Stimulated activated CD4-positive, alpha-beta T cell treated with anti-CD3 and anti-CD28 coated beads, Interleukin-1b, Interleukin-23, amount 100 ng/mL, for 1 hour (primary cell): ENCODE data around the gene CCDC169.
"Not testable (repeated sequence)": the region's sequence is repeated elsewhere in the genome, so short reads cannot be mapped to it uniquely, and the experiment has no call there.

Experiments
- DNase-seq, 2 donors: peaks; one replicate each; pipeline ENCODE4 v3.0.0-alpha.2; 2020; ENCODE audit warnings: low read depth in 2 of 2

The CCDC169 gene

DNA sequence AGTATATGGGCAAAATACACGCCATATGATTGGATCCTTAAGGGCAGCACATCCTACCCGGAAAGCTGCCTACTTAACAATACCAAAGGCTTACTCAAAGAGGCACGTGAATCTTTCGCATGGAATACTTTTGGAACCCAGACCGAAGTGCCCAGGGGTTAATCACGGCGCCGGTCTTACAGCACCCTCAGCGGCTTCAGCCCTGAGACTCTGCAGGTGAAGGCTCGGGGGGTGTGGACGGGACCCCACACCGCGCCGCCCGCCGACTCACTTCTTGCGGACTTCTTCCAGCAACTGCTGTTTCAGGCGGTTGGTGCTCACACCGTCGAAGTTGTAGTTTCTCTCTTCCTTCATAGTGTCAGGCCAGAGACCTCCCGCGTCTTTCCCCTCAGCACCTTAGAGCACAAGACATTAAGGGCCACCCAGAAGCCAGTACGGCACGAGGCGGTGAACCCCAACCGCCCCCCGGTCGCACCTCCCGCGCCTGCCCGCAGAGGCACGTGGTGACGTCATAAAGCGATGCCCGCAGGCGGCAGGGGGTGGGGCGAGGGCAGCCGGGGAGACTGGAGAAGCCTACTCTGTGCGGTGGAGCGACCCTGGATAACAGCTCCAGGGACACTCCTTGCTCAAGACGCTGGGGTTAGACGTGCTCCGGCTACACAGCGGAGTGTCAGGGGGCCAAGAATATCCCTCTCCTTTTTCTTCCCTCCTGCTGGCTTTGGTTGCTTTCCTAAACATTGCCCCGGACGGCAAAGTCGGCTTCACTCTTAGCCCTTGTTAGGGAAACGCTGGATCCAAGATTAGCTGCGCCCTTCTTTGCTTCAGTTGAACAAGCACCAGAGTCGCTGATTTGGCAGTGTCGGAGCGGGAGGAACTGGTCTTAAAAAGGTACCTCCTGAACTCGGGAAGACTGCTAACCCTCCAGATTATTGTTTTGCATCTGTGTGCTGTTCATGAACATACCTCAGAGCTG lies at the start of gene CCDC169:
Gene CCDC169 (minus strand): TSS at position 449 of the 973 bp plus-strand sequence. CDS start 95 bp downstream, at position 354.
- peak in 1 of 2 donors; percentile 23 for DNase-seq

DNA sequence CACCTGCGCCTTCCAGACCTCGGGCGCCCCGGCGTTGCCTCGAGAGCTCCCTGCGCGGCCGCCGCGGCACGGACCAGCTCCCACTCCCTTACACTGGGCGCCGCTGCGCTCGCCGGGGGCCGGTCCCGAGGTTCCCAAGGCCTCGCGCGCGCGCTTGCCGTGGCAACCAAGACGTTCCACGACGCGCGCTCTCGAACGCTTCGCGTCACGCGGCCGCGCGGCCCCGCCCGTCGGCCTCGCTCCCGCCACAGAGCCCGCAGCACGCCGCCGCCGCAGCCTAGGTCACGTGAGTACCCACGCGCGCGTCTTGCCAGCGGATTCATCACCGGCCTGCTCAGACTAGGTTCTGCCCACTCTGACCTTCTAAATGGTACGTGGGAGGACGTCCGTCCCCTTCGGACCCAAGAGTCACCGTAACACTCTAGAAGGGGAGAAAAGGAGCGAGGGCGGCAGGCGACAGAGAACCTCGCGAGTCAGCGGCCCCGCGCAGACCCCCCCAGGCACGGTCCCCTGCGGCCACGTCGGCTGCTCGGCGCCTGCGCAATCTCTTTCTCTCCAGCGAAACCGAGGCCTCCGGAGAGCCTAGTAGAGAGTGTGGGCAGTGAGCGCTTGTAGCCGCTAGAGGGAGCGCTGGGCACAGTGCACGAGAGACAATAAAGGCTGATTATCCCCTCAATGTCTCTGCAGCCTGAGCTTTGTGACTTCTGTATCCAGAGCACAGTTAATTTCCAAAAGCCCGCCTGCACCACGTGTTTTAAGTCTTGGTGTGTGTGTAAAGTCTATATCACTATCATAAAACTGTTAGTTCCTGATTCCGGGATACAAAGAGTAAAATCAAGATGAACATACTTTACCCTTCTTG lies 48.8 kb upstream of the CCDC169 start, which contains the start of gene SPART:
Gene SPART (minus strand): TSS at position 173 of the 862 bp plus-strand sequence. CDS start 10,564 bp downstream, outside the sequence.
- DNase-seq, result peak; percentile 73 to 74

DNA sequence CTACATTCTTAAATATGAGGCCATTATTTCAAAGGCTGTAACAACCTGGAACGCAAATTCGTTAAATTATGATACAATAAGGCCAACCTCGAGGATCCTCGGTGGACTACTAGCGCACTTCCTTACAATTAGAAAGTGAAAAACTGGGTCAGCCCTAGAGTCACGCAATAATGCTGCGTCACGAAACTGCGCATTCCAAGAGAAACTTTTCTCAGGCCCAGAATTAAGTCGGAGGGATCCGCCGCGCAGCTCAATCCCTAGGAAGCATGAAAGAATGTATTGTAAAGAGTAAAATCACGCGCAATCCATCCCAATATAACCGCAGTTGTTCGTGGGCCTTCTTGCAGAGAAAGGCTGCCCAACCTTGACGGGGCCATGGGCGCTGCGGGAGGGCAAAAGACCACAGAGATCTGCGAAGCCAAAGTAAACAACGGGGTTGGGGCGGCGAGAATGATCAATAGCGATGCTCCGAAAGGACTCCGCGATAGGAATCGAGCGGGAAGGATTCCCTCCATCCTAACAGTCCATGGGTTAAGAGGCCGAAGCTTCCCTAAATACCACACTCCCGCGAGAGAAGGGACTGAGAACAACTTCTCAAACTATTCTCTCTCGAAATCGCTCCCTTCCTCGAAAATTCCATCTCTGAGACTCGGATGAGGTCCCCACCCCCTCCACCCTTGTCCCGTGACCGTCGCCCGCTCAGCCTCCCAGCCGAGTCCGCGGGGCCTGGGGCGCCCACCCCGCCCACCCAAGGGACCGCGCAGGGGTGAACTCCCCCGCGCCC lies 48.0 kb upstream of the CCDC169 start:
- DNase-seq, result peak in 1 of 2 donors; percentile 8

DNA sequence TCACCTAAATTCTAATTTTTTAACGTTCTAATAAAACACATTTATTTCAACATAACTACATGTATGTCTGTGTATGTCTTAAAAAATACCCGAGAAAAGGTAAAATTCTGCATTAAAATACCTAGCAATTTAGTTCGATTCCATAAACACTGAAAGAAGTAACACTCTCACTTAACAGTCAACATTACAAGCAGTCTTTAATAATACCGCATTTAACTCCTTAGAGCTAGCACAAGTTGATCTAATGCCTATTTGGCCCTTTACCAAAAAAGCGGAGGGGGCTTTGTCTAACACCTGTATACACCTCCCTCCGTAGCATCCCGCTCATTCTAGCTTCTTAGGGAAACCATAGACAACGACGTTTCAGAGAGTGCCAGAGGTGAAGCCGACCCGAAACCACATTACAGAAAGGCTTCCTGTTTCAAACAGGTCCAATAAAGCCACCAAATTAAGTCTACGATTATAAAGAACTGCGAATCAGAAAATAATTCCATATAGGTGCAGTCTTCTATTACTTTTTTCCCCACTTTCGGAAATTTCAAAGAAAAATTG lies 47.3 kb upstream of the CCDC169 start:
- no peak for DNase-seq

DNA sequence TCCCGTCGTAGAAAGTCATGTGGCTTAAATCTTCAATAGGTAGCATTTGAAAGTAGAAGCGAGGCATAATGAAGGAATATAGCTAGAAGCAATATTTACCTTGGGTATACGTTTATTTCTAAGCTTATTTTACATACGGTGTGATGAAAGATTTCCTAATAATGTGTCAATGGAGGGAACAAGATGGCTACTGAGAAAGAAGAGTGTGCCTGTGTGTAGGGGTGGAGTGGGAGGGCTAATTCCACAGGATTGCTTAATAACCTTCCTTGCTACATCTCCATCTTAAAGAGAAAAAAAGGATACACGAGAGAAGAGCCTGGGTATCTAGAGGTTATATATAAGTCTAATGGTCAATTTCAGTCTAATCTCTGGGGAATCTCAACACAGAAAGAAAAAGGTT lies 46.6 kb upstream of the CCDC169 start:
- no peak for DNase-seq

DNA sequence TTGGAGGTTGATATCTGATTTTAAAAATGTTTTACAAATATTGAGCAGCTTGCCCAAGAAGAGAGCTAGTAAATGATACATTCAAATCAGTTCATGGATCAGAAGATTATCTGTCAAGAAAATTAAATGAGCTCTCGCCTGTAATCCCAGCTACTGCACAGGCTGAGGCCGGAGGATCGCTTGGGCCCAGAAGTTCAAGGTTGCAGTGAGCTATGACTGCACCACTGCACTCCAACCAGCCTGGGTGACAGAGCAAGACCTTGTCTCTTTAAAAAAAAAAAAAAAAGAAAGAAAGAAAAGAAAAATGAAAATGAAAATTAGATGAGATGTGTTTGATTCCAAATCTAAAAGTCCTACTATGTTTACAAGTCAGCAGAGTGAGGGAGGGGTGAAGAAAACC lies 46.2 kb upstream of the CCDC169 start:
- DNase-seq, result no peak

DNA sequence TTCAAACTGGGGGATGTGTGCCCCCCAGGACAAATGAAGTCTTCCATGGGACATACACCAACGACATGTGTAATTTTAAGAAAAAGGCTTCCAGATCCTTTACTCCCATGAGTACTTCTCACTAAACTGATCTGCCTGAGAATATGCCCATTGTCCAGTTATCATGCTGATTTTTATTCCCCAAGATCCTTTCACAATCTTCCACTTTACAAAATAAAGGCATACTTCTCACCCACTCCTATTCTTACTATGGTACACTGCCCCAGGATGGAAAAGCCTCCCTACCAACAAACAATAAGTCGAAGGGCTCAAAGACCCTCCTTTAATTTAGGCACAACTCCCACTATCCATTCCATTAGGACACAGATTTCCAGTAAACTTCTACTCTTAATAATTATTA lies 45.1 kb upstream of the CCDC169 start:
- DNase-seq, result no peak

DNA sequence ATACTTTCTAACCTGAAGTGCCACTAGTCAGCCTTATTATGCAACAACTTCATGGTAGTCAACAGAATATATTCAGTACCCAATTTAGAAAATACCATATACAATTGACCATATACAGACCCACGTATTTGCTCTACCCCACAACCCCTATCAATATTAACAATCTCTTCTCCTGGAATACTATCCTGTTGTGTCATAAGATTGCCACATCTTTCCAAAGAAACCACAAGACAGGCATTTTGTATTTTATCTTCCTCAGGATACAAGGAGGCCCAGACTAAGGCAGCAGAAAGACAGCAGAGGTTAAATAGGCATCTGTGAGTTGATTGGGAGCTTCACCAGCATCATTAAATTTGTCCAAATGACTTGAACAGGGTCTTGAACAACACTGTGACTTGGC lies 44.1 kb upstream of the CCDC169 start:
- no peak for DNase-seq

DNA sequence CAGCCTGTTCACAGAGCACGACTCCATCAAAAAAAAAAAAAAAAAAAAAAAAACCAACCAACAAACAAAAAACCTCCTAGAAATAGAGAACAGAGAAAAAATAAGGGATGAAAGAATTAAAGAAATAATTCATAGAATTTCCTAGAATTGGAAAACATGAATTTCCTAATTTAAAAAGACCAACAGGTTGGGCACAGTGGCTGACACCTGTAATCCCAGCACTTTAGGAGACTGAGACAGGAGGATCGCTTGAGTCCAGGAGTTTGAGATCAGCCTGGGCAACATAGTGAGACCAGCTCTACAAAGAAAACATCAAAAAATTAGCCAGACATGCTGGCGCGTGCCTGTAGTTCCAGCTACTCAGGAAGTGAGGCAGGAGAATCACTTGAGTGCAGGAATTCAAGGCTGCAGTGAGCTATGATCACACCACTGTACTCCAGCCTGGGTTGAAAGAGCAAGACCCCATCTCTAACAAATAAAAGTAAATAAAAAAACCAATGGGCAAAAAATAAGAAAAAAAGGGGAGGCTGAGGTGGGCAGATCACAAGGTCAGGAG lies 42.1 kb upstream of the CCDC169 start:
- no peak for DNase-seq

DNA sequence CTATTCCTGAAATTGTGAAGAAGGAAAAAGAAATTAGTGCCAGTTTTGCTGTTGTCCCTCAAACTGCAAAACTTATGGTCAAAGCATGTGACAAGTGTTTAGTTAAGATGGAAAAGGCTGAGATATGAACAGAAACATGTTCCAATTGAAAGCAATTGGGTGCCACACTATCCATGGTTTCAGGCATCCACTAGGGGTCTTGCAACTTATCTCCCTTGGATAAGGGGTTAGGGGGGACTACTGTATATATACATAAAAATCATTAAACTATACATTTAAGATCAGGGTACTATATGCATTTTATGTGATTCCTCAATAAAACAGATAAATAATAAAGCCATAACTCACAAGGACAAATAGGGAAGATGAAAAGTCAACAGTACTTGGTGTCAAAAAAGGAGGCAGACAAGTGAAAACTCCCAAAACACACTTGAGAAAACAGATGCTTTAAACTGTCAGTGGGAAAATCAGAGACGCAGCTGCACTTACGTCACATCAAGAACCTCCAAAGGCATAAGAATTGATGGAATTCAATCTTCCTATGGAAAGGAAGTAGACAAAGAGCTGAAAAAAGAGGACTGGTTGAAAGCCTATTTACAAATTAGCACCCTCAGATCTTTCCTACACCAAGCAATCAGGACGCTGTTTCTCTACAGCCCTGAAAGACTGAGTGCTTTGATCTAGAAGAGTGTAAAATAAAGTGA lies 40.5 kb upstream of the CCDC169 start:
- DNase-seq, result no peak

DNA sequence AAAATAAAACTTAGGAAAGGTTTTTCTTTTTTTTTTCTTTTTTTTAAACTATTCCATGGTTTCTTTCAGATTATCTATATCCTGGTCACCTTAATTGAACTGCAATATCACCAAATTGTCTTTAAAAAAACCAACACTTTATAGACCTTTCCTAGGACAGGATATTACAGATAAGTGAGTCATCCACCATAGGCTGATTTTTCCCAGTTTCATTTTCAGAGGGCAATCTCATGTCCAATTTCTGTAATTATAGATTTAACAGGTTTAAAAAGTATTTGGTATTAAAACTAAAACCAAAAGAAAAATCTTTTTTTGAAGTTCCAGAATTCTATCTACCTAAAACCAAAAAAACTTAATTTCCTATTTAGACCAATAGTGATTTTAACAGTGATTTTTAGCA lies 35.4 kb upstream of the CCDC169 start:
- no peak for DNase-seq

DNA sequence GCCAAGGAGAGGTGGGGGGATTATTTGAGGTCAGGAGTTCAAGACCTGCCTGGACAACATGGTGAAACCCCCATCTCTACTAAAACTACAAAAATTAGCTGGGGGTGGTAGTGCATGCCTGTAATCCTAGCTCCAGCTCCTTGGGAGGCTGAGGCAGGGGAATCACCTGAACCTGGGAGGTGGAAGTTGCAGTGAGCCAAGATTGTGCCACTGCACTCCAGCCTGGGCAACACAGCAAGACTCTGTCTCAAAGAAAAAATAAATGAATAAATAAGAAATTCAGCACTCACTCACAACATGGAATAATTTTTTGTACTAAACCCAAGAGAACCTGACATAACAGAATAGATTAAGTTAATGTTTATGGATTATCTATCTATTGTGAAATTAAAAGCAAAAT lies 34.6 kb upstream of the CCDC169 start:
- not testable (repeated sequence) for DNase-seq

DNA sequence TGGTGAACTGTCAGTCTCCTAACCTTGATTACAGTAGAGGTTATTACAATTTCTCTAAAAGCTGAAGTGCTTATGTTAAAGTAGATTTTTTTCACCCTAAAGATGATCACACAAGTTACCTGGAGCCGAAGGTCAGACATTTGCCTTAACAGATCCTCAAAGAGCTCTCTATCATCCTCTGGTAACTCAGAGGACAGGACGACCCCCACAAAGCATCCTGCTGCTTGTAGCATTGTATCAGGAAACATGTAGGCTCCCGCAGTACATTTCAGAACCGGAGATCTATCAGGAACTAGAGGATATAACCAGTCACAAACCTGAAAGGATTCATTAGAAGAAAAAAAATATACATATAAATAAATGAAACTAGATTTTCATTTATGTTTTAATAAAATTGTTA lies 33.7 kb upstream of the CCDC169 start:
- DNase-seq, result no peak

DNA sequence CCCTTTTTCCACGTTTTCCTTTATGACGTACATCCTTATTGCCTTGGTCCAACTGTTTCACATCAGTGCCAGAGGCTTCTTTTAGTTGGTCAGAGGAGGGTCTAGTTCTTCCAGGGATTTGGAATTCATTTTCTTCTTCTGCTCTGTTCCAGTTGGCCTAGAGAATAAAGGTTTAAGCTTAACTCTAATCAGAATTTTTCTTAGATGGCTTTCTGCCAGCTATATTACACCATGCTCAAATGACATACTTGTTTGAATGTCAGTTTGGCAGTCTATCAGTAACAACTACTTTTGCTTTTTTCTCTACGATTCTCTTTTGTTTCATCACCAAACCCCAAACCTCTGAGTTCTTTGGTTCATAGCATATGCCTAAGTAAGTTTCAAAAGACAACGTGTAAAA lies 31.7 kb upstream of the CCDC169 start:
- DNase-seq, result no peak

DNA sequence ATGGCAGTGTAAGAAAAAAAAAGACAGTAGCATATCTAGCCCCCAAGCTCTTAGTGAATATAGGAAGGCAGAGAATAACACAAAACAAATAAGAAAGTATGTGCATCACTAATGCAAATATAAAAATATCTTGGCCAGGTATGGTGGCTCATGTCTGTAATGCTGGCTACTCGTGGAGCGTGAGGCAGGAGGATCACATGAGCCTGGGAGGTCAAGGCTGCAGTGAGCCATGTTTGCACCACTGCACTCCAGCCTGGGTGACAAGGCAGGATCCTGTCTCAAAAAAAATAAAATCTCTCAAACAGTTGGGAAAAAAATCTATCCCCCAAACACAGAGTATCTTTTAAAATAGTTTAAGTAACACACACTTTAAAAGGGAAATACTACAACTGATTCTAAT lies 31.2 kb upstream of the CCDC169 start:
- DNase-seq, result no peak

DNA sequence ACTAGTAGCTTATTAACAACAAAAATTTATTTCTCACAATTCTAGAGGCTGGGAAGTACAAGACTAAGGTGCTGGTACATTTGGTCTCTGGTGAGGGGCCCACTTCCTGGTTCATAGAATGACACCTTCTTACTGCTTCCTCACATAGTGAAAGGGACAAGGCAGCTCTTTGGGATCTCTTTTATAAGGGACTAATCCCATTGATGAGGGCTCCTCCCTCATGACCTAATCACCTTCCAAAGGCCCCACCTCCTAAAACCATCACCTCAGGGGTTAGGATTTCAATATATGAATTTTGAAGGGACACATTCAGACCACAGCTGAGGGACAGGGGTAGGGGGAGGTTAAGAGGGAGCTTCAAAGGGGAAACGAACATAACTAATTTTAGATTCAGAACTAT lies 28.3 kb upstream of the CCDC169 start:
- no peak for DNase-seq

DNA sequence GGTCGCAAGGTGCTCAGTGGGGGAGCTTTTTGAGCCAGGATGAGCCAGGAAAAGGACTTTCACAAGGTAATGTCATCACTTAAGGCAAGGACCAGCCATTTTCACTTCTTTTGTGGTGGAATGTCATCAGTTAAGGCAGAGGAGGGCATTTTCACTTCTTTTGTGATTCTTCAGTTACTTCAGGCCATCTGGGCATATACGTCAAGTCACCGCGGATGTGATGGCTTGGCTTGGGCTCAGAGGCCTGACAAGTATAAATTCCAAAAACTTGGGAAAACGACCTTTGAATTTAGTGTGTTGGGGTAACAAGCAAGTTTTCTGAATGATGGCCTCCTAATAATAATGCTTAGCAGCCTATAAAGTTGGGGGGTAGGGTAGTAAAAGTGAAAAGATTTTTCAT lies 27.3 kb upstream of the CCDC169 start:
- not testable (repeated sequence) for DNase-seq

DNA sequence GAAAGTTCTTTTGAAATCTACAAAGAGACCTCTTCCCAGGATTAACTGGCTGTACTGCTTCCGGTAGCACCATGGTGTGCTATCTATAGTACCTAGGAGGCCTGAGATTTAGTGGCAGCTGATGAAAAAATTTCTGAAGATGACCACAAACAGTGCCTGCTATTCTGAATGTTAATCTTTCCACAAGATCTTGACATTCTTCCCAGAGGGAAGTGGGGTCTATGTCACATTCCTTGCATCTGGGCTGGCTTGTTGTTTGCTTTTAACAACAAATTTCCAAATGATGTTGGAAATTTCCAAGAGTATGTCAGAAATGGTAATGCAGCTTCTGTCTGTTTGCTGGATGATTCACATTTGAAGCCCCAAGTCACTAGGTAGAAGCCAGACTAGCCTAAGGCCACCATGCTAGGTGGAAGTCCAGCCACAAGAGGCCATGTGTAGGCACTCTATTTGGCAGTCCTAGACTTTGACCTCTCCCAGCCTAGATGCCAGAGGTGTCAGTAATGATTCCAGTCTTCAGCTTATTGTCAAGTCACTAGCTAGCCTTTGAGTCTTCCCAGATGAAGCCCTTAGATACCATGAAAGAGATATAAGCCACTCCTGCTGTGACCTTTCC lies 26.4 kb upstream of the CCDC169 start:
- no peak for DNase-seq

DNA sequence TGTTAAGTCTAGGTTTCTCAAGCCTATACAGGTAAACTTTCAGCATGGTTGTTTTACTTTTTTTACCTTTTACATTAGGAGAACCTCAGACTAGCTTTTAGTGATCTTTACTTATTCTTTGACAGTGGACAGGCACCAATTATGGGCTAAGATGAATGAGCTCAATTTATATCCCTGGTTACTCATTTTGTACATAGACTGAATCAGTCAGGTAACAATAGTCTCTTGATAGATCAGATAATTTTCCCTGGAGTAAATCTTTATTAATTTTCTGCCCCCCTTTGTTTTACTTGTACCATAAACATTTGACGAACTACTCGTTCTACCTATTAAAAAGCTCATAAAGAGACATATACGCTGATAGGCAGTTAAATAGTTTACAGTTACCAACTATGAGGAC lies 25.8 kb upstream of the CCDC169 start:
- no peak for DNase-seq

DNA sequence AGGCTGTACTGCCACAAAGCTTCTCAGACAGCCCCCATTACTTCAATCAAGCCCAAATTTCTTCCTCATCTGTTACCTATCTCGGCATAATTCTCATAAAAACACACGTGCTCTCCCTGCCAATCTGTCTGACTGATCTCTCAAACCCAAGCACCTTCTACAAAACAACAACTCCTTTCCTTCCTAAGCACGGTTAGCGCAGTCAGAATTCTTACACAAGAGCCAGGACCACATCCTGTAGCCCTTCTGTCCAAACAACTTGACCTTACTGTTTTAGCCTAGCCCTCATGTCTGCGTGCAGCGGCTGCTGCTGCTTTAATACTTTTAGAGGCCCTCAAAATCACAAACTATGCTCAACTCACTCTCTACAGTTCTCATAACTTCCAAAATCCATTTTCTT lies 22.2 kb upstream of the CCDC169 start:
- not testable (repeated sequence) for DNase-seq
